ENCODE measurements around the gene FNIP2.
A peak's percentile ranks its signal among the peaks of the same experiment; 100 is the strongest.

Gene FNIP2

DNA sequence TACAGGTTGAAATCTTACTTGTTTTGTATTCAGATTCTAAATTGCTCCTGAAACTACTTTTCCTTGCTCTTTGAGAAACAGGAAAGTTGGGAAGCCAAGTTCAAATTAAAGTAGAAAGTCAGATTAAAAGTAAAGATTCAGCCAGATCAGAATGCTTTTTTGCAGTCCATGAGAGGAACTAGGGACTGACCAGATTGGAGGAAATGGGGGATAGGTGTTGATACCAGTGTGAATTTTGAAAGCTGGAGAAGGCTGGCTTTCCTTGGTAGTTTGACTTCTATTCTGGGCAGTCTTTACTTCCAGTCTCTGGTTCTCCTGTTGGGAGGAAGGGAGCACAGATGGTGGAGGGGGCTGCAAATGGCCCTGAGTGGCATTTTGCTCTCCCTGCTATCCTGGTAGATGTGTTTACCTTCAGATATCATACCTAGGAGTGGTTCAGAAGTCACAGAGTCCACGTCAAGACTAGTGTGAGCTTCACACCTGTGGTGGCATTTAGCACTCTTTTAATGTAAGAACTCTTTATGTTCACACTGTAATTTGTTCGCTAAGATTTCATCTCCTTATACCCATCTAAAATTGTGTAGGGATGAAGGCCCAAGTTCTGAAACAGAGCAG, 68.8 kb downstream of the FNIP2 start:
- no peak for DNase-seq (ENCODE audit: low spot score)

DNA sequence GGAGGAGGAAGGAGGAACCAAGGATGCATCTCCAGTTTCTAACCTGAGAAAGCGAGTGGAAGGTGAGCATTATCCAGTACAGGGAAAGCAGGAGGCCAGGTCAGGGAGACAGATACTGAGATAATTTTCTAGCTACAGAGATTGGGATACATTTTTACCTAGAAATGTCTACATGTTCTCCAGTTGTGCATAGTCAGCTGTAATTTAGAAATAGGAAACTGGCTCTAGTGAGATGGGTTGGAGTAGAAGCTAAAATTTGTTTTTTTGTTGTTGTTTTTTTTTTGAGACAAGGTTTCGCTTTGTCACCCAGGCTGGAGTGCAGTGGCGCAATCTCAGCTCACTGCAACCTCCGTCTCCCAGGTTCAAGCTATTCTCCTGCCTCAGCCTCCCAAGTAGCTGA, 71.3 kb downstream of the FNIP2 start:
- no peak for DNase-seq (ENCODE audit: low spot score)

DNA sequence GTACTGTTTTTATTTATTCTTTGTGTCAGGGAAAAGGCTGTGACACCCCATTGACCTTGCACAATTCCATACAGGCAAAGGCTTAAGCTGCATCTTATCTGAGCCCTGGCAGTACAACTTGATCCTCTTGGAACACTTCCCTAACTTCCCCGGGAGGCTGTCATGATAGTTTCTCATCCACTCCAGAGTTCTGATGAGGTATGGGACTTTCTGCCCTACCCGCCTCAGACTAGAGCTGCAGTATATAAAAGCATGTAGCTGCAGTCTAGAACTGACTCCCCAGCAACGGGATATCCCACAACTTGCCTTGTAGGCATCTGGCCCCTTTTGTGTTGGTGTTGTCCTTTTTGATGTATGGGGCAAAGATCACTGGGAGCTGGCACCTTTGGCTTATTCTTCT, 72.7 kb downstream of the FNIP2 start:
- no peak for DNase-seq (ENCODE audit: low spot score)

DNA sequence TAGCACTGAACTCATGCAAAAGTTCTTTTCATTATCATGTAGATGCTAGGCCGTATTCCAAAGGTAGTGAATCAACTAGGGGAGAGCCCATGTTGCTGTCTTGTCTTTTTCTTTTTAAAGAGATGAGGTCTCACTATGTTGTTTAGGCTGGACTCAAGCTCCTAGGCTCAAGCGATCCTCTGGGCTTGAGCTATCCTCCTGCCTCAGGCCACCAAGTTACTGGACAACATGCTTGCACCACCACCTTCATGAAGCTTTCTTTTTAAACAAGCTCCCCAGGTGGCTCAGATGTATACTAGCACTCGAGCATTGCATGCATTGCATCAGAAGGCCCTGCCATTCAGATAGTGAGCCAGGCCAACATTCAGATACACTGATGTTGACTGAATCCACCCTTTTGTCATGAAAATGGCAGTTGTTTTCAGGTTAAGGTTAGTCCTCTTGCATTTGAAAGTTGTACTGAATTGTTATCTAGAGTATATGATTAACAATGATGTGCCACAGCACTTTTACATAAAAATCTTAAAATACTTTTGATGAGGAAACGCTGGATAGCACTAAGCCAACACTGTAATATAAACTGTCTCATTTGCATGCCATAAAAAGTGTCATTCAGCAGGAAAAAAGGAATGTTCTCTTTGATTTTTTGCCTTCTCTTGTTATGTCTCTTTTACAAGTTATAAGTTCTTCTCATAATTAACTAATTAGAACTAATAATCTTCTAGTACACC, 76.7 kb downstream of the FNIP2 start:
- DNase-seq (ENCODE audit: low spot score): no peak

DNA sequence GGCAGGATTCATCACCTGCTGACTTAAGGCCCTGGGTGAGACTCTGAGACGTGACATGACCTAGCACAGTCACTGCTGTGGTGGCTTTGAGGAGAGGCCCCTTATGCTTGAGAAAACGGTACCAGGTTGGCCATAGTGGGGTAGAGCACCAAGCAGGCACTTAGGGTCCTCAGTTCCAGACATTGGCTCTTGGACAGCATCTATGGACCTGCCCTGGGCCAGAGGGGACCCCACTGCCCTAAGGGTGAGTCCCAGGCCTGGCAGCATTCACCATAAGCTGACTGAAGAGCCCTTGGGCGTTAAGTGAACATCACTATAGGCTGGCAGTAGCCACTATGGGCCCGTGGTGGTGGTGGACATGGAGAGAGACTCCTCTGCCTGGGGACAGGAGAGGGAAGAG, 78.7 kb downstream of the FNIP2 start:
- no peak for DNase-seq (ENCODE audit: low spot score)

DNA sequence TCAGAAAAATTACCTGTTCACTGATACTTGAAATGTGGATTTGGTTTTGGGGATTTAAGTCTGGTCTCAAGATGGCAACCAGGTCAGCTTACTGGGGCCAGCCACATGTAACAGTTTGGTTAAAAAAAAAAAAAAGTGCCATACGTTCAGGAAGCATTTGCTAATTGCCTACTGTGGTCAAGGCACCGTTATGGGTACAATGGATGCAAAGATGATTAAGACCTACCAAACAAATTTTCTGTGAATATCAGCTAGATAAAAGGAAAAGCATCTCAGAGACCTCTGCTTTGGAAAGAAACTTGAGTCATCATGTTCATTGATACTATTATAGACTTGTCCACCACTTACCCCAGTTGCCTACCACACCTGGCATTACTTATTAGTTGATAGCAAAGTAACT, 80.9 kb downstream of the FNIP2 start:
- no peak for DNase-seq (ENCODE audit: low spot score)

DNA sequence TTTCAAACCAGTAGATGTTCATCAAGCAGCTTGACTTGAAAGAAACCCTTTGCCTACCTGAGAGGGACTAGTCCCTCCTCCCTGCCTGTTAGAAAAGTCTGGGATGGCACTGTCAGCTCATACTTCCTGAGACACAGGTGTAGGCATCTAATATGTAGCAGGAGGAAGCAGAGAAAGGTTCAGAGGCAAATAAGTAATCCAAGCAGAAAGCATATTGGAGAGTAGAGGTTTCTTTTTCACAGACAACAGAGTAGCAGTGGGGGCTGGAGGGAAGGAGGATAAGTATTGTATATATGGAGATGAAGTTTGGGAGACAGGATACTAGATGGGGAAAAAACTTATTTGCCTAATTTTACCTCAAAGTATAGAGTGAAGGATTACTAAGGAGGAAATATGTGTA, 81.5 kb downstream of the FNIP2 start:
- DNase-seq (ENCODE audit: low spot score): no peak

DNA sequence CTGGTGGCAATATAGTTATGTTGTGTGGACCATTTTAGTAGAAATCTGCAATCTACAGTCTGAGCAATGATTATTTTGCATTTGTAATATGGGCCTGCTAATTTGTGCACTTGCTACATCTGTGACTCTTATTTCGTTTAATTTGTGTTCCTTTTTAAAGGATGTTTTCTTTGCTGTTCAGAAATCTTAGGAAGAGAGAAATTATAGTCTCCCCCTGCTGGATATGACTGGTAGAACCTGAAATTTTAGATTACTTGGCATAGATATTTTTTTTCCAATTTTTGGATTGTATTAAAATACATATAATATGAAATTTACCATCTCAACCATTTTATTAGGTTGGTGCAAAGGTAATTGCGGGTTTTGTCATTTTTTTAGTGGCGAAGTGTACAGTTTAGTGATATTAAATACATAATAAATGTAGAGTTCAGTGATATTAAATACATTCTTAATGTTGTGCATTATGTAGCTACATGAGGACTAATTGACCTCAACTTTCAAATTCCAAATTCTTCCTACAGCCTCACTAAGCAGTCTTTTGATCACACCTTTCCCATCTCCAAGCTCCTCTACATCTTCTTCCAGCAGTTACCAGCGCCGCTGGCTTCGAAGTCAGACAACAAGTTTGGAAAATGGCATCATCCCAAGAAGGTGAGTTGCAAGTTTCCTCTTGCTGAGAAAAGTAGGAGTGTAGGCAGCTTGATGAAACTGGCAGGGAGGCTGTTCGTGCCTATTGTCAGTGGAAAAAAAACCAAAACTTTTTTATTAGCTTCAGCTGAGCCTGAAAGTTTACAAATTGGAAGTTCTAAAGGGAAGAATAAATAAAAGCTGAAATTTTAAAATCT, 82.2 kb downstream of the FNIP2 start:
- peak; percentile 35 for DNase-seq (ENCODE audit: low spot score)

DNA sequence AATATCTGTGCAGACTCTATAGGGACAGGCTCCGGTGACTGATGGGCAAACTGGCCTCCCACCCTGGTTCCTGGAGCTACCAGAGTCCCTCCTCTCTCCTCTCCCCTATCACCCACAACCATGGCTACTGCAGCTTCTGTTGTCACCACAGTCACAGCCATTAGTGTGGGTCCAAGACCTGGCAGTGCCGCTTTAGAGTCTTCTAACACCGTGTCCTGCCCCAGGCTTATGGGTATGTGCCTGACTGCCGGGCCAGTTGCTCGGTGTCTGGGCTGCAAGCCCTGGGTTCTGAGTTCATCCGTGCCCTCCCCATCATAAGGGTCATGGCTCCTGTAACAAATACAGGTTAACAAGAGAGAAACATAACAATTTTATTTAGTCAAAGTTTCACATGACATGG, 85.4 kb downstream of the FNIP2 start:
- DNase-seq (ENCODE audit: low spot score): no peak

DNA sequence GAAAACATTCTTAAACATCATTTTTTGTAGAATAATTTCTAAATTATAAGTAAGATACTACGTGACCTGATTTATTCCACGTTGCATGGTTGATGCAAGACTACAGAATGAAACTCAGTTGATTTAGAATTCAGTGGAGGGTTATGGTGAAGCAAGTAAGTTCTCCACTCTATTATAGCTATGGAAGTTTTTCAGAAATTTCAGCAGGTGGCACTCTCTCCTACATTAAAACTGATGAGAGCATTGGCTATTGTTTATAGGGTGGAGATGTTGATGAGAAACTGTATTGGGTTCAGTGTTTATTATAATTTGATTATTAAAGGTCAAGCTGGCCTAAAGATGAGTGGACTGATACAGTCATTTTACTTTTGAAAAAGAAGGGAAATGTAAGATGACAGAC, 88.0 kb downstream of the FNIP2 start:
- peak; percentile 66 for DNase-seq (ENCODE audit: low spot score)

DNA sequence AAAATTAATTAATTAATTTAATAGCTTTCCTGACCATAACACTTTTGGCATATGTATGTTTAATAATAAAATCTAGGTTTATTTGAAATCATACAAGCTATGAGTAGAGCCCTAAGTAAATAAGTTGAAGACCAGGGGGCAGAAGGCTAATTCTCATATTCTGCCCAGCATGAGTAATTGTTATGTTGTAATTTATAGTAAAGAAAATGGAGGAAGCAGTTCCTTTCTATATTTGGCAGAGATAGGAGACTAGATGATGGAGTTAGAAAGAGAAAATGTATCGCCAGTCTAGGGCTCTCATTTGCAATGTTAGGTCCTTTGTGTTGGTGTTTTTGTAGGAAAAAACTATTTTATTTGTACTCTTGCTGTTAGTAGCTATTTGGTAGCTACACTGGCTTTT, 89.1 kb downstream of the FNIP2 start:
- DNase-seq (ENCODE audit: low spot score): no peak

DNA sequence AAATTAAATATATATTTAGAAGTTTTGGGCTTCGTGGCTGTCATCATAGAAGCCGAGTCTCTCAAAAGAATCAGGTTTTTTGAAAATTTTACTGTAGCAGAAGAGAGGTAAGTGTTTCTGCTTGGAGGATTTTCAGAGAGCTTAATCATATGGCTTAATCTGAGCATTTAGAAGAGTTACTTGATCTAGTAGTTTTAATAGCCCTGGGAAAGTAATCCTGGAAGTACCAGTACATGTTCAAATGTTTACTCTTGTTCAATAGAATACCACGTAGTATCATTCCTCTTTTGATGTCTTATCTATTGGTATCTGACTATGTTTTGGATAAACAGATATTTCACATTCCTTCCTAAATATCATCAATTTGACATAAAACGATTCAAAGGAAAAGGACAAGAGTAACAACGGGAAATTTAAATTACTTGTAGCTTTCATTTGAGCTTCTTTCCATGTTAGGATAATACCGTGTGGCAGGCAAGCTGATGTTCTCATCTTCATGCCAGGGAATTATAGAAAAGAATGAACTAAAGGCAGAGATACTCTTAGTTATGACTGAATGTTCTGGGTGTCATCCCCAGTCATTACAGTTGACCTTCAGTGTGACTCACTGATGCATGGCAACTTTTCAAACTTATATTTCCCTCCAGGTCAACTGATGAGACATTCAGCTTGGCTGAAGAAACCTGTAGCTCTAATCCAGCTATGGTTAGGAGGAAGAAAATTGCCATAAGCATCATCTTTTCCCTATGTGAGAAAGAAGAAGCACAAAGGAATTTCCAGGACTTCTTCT, 89.8 kb downstream of the FNIP2 start:
- DNase-seq (ENCODE audit: low spot score): peak; percentile 17

DNA sequence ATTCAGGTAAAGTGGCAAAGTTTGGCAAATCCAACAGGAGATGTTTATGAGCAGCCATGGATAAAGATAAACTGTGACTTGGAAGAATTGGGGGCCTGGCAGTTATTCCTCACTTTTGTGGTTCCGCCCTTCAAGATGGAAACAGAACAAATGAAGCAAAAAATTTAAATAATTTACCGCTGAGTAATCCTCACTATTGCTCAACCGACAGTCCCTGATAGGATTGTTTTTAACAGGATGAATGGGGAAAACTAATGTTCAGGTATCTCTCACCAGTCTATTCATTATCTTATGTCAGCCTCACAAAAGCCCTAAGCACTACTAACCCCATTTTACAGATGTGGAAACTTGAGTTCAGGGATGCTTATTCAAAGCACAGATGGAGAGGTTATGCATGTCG, 90.8 kb downstream of the FNIP2 start:
- DNase-seq (ENCODE audit: low spot score): no peak

DNA sequence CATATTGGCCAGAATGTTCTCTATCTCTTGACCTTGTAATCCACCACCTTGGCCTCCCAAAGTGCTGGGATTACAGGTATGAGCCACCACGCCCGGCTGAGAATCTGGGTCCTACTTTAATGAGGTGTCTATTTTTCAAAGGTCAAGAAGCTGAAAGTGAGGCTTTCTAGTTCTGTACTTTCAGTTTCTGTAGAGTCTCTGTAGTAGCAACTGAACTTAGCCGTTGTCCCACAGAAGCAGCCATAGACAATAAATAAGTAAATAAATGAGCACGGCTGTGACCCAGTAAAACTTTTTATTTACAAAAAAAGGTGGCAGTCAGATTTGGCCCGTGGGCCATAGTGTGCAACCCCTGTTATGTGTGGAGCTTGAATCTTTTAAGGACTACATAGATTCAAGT, 92.0 kb downstream of the FNIP2 start:
- DNase-seq (ENCODE audit: low spot score): no peak

DNA sequence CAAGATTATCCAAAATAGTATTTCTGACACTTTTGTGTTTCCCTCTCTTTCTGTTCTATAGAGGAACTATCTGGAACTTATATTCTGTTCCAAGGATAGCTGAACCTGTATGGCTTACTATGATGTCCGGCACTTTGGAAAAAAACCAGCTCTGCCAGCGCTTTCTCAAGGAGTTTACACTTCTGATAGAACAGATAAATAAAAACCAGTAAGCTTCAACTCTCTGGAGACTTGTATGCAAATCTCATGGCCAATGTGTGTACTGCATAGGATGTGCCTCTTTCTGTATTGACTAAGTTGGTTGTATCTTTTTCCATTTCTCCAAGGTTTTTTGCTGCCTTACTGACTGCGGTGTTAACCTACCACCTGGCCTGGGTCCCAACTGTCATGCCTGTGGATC, 92.5 kb downstream of the FNIP2 start:
- no peak for DNase-seq (ENCODE audit: low spot score)

DNA sequence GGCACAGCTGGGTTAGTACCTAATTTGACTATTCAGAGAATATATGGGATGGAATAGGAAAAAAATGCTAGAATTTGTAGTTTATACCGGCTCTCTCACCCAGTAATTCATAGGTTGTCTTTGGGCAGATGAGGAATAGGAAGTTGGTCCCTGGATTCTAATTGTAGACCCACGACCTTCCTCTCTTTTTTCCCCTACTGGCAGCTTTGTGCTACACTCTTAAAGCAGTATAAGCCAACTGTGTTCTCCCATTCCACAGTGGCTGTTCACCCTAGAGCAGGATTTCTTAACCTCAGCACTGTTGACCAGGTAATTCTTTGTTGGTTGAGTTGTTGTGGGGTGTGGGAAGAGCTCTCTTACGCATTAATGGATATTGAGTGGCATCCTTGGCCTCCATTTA, 92.9 kb downstream of the FNIP2 start:
- DNase-seq (ENCODE audit: low spot score): no peak

DNA sequence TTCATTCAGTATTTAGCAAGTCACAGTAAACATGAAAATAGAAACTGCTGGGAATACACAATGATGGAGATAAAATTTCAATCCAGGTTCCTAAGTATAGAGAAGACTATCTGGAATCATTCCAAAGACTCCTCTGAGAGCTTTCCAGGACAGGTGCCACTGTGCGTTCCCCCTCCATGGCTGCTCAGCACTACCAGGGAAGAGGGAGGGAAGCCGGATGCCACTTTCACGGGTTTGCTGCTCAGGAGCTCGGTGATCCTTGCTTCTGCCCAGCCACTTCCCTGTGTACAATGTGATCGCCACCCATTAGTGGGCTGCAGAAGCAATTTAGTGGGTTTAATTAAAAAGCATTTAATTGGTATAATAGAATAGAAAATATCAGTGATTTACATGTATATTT, 94.5 kb downstream of the FNIP2 start:
- DNase-seq (ENCODE audit: low spot score): no peak

DNA sequence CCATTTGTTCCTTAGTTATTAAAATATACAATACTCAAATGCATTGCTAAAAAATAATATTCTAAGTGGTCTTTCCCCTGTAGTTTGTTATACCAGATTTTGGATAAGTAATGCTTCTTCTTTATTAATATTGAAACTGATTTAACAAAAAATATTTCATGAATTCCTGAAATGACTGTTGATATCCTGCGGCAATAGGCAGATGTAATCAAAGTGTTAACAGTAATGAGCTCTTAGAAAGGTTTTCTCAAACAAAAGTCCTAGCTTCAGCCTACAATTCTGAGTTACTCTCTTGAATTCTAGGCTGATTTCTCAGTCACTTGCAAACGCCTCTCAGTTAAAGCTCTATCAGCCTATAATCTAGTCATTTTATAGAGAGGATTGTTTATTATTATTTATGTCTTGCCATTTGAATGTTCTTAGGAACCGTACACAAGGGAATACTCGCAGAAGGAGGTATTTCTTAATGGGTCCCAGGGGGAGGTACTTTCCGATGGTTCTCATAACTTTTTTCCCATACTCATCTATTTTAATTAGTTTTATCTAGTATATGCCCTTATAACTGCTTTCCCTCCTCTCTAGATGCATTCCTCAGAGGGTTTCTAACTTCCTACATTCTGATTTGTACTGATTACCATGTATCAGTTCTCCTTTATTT, 96.8 kb downstream of the FNIP2 start:
- no peak for DNase-seq (ENCODE audit: low spot score)

DNA sequence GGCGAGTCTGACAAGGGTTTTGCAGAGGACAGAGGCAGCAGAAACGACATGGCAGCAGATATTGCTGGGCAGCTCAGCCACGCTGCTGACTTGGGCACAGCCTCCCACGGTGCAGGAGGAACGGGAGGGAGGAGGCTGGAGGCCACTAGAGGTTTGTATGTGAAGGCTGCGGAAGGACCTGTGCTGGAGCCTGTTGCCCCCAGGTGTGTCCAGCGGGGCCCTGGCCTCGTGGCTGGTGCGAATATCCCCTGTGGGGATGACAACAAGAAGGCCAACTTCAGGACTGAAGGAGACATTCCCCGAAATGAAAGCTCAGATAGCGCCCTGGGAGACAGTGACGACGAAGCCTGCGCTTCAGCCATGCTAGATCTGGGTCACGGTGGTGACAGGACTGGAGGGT, 100.2 kb downstream of the FNIP2 start:
- DNase-seq (ENCODE audit: low spot score): no peak

DNA sequence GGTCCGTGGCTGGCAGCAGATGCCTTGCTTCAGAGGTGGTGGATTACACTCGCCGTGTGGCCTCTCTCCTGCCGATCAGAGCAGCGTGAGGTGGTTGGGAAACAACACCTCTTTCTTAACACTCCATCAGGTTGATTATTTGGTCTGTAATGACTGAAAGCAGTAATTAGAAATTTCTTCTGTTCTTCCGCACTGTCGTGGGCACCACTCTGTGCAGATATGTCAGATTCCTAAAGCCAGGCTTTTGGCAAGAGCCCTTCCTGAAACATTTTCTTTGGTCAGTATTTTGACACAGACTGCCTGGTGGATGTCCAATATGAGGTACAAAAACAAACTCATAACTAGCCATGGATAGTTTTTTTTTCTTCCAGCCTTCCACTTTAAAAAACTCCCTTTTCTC, 100.9 kb downstream of the FNIP2 start:
- no peak for DNase-seq (ENCODE audit: low spot score)

DNA sequence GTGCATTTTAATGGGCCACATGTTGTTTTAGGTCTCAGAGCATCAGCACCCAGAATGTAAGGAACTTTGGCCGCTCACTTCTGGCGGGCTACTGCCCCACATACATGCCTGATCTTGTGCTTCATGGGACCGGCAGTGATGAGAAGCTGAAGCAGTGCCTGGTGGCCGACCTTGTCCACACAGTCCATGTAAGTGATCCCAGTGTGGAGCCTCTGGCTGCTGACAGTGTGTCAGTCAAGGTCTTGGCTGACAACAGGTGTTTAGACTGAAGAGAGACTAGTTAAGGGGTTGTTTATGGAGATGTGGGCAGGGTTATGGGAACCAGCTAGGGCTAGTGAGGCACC, 101.4 kb downstream of the FNIP2 start:
- DNase-seq (ENCODE audit: low spot score): no peak

All from COLO829 (cell line).